ENCODE results near the gene BCKDHB. TPM values are rescaled to one million over a fixed set of nuclear protein-coding genes. Genes with fewer than 3 reads are reported as not detected.
"Not testable (repeated sequence)": the region's sequence is repeated elsewhere in the genome, so short reads cannot be mapped to it uniquely, and the experiment has no call there.

Gene BCKDHB
- total and polyA plus RNA-seq, 2 experiments from 2014 or later = 32.1 to 42.7 TPM

DNA sequence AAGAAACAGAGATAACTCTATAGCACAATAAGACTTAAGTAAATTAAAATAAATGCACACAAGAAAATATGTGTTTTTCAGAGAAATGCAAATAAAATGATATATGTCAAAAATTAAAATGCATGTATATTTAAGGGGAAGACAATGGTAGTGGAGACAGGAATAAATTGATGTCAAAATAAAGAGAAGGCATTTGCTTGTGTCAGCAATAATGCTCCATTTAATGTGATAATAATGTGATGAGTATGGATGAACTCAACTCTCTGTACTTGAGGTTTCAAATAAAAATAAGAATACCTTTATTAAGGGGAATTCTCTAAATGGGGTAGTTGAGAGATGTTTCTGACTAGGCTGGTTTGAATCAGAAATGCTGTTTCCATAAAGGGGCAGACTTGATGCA is 45.7 kb upstream of the BCKDHB start:
- Mint-ChIP-seq H3K4me1 (no peaks in the 10 kb centered on the region; the same call in 2 of the 3 replicates), H3K27ac (no peak overlapping the region), H3K27me3 (ENCODE audit: insufficient read depth, low read depth, poor library complexity) (peaks cover 2% of the 10 kb centered on the region), H3K9me3 (no peaks in the 10 kb centered on the region), H3K36me3 (ENCODE audit: low read depth) (no peaks in the 10 kb centered on the region), H3K4me3 (no peak overlapping the region)
- TF ChIP-seq ZNF114 (CRISPR knock-in tag; IDR thresholded peaks at IDR 0.05) (no peak), JUNB (IDR thresholded peaks at IDR 0.05; ENCODE audit: unreplicated experiment) (no peak), EZH2 (IDR thresholded peaks at IDR 0.05; ENCODE audit: low read depth, unreplicated experiment) (no peak)
- H3K79me2 ChIP-seq (replicated peaks; ENCODE audit: insufficient read depth) = no peaks in the 10 kb centered on the region
- H3F3A ChIP-seq (replicated peaks; ENCODE audit: low read depth) = no peaks in the 10 kb centered on the region
- H2AFZ ChIP-seq = no peak overlapping the region
- no peak for DNase-seq (ENCODE audit: low spot score)
- H4K20me1 ChIP-seq (replicated peaks; ENCODE audit: insufficient read depth) = no peaks in the 10 kb centered on the region
- no peak overlapping the region for H3K27ac ChIP-seq (ENCODE audit: low read depth)
- H3K27me3 ChIP-seq (ENCODE audit: insufficient read depth) = no peaks in the 10 kb centered on the region
- no peaks in the 10 kb centered on the region for H3K4me1 ChIP-seq (ENCODE audit: insufficient read depth)
- no peaks in the 10 kb centered on the region for H3K36me3 ChIP-seq (ENCODE audit: insufficient read depth)
- H3K4me3 ChIP-seq = no peak overlapping the region
- H3K9me2 ChIP-seq (ENCODE audit: insufficient read depth) = 0 out of 2 replicates have a peak, but pooled peaks cover under 1% of the 10 kb centered on the region
- no peak overlapping the region for H3K4me2 ChIP-seq
- ATAC-seq = no peak

DNA sequence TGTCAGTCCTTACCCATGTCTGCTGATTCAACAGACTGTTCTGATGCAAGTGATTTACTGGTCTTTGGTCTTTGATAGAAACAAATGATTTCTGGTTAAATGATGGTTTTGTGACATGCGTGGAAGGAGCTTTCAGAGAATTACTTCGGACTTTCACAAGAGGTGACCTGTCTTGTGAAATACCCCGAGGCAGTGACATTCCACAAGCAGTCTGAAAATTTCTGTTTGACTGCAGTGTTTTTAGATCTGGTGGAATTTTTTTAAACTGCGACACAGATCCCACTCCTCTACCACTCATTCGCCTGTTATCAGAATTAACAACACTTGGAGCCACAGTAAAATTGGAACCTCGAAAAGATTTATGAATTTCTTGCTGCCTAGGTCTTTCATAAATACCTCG is 38.3 kb upstream of the BCKDHB start:
- not testable (repeated sequence) for H3K4me3 Mint-ChIP-seq; H3K27ac Mint-ChIP-seq; ATAC-seq; H3K79me2 ChIP-seq (replicated peaks; ENCODE audit: insufficient read depth); H3K4me3 ChIP-seq; H3K4me1 ChIP-seq (ENCODE audit: insufficient read depth); H2AFZ ChIP-seq; H3F3A ChIP-seq (replicated peaks; ENCODE audit: low read depth); H3K9me2 ChIP-seq (ENCODE audit: insufficient read depth); H3K36me3 Mint-ChIP-seq (ENCODE audit: low read depth); H4K20me1 ChIP-seq (replicated peaks; ENCODE audit: insufficient read depth); H3K4me2 ChIP-seq; H3K27ac ChIP-seq (ENCODE audit: low read depth); H3K9me3 Mint-ChIP-seq; H3K27me3 ChIP-seq (ENCODE audit: insufficient read depth); H3K36me3 ChIP-seq (ENCODE audit: insufficient read depth); H3K4me1 Mint-ChIP-seq; DNase-seq (ENCODE audit: low spot score); H3K27me3 Mint-ChIP-seq (ENCODE audit: insufficient read depth, low read depth, poor library complexity)

DNA sequence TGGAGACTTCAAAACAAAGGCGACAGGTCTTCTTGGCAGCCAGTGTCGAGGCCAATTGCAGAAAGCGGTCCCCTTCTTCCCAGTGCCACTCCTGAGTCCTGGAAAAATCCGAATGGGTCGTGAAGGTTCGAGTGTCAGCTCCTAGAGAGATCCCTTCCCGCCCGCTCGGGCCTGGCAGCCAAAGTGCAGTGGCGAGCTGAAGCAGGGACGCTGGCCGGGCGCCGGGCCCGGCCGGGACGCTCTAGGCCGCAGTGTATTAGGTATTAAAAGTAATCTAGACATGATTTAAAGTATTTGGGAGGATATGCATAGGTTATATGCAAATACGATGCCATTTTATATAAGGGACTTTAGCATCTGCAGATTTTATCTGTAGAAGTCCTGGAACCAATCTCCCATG is 36.0 kb upstream of the BCKDHB start:
- not testable (repeated sequence) for H3K4me1 ChIP-seq (ENCODE audit: insufficient read depth); H3K4me2 ChIP-seq; H3K4me3 ChIP-seq; H3K36me3 Mint-ChIP-seq (ENCODE audit: low read depth); H3K27ac ChIP-seq (ENCODE audit: low read depth); DNase-seq (ENCODE audit: low spot score); H3F3A ChIP-seq (replicated peaks; ENCODE audit: low read depth); H3K4me1 Mint-ChIP-seq; H3K9me2 ChIP-seq (ENCODE audit: insufficient read depth); H3K27ac Mint-ChIP-seq; H3K36me3 ChIP-seq (ENCODE audit: insufficient read depth); H3K79me2 ChIP-seq (replicated peaks; ENCODE audit: insufficient read depth); H3K27me3 Mint-ChIP-seq (ENCODE audit: insufficient read depth, low read depth, poor library complexity); H3K4me3 Mint-ChIP-seq; ATAC-seq; H4K20me1 ChIP-seq (replicated peaks; ENCODE audit: insufficient read depth); H2AFZ ChIP-seq; H3K27me3 ChIP-seq (ENCODE audit: insufficient read depth); H3K9me3 Mint-ChIP-seq

DNA sequence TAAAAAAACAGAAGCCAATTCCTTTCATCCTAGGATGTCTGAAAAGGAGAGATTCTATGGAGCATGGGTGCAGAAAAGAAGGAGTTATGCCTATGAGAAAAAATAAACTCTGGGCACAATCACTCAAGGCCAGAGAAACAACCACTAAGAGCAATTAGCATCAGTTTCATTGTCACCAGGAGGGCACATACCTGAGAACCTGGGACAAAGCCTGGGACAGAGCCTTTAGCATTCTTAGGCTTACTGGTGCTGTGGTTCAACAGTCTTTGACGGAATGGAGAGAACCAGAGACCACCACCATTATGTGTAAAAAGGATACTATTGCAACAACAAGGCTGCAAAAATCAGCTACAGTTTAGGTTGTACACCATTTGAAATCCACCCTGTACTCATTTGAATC is 29.4 kb upstream of the BCKDHB start:
- Mint-ChIP-seq H3K36me3 (ENCODE audit: low read depth) (no peaks in the 10 kb centered on the region), H3K9me3 (no peaks in the 10 kb centered on the region), H3K4me3 (no peak overlapping the region), H3K27ac (no peak overlapping the region), H3K27me3 (ENCODE audit: insufficient read depth, low read depth, poor library complexity) (no peaks in the 10 kb centered on the region), H3K4me1 (peaks cover 12% of the 10 kb centered on the region)
- H3K79me2 ChIP-seq (replicated peaks; ENCODE audit: insufficient read depth) = no peaks in the 10 kb centered on the region
- H3K4me3 ChIP-seq = no peak overlapping the region
- H3K27me3 ChIP-seq (ENCODE audit: insufficient read depth) = no peaks in the 10 kb centered on the region
- no peaks in the 10 kb centered on the region for H4K20me1 ChIP-seq (replicated peaks; ENCODE audit: insufficient read depth)
- H2AFZ ChIP-seq = no peak overlapping the region
- peaks cover 5% of the 10 kb centered on the region; the same call in 1 of the 2 replicates for H3K9me2 ChIP-seq (ENCODE audit: insufficient read depth)
- H3K4me1 ChIP-seq (ENCODE audit: insufficient read depth) = no peaks in the 10 kb centered on the region
- peak; percentile 49 for DNase-seq (ENCODE audit: low spot score)
- no peaks in the 10 kb centered on the region for H3K36me3 ChIP-seq (ENCODE audit: insufficient read depth)
- peak overlapping the region; percentile 7; the same call in 1 of the 2 replicates for H3K4me2 ChIP-seq
- no peaks in the 10 kb centered on the region for H3F3A ChIP-seq (replicated peaks; ENCODE audit: low read depth)
- ATAC-seq = peak; percentile 83
- no peak overlapping the region for H3K27ac ChIP-seq (ENCODE audit: low read depth)
- TF ChIP-seq, protein P1, sequence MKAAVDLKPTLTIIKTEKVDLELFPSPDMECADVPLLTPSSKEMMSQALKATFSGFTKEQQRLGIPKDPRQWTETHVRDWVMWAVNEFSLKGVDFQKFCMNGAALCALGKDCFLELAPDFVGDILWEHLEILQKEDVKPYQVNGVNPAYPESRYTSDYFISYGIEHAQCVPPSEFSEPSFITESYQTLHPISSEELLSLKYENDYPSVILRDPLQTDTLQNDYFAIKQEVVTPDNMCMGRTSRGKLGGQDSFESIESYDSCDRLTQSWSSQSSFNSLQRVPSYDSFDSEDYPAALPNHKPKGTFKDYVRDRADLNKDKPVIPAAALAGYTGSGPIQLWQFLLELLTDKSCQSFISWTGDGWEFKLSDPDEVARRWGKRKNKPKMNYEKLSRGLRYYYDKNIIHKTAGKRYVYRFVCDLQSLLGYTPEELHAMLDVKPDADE (IDR thresholded peaks at IDR 0.05) = no peak
- TF ChIP-seq POLR2AphosphoS5 (IDR thresholded peaks at IDR 0.05; ENCODE audit: low read depth) (no peak), ZNF331 (CRISPR knock-in tag; IDR thresholded peaks at IDR 0.05; ENCODE audit: low read depth) (no peak)
- TF ChIP-seq, protein P2, sequence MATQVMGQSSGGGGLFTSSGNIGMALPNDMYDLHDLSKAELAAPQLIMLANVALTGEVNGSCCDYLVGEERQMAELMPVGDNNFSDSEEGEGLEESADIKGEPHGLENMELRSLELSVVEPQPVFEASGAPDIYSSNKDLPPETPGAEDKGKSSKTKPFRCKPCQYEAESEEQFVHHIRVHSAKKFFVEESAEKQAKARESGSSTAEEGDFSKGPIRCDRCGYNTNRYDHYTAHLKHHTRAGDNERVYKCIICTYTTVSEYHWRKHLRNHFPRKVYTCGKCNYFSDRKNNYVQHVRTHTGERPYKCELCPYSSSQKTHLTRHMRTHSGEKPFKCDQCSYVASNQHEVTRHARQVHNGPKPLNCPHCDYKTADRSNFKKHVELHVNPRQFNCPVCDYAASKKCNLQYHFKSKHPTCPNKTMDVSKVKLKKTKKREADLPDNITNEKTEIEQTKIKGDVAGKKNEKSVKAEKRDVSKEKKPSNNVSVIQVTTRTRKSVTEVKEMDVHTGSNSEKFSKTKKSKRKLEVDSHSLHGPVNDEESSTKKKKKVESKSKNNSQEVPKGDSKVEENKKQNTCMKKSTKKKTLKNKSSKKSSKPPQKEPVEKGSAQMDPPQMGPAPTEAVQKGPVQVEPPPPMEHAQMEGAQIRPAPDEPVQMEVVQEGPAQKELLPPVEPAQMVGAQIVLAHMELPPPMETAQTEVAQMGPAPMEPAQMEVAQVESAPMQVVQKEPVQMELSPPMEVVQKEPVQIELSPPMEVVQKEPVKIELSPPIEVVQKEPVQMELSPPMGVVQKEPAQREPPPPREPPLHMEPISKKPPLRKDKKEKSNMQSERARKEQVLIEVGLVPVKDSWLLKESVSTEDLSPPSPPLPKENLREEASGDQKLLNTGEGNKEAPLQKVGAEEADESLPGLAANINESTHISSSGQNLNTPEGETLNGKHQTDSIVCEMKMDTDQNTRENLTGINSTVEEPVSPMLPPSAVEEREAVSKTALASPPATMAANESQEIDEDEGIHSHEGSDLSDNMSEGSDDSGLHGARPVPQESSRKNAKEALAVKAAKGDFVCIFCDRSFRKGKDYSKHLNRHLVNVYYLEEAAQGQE (IDR thresholded peaks at IDR 0.05; ENCODE audit: unreplicated experiment) = no peak
- TF ChIP-seq, protein P3, sequence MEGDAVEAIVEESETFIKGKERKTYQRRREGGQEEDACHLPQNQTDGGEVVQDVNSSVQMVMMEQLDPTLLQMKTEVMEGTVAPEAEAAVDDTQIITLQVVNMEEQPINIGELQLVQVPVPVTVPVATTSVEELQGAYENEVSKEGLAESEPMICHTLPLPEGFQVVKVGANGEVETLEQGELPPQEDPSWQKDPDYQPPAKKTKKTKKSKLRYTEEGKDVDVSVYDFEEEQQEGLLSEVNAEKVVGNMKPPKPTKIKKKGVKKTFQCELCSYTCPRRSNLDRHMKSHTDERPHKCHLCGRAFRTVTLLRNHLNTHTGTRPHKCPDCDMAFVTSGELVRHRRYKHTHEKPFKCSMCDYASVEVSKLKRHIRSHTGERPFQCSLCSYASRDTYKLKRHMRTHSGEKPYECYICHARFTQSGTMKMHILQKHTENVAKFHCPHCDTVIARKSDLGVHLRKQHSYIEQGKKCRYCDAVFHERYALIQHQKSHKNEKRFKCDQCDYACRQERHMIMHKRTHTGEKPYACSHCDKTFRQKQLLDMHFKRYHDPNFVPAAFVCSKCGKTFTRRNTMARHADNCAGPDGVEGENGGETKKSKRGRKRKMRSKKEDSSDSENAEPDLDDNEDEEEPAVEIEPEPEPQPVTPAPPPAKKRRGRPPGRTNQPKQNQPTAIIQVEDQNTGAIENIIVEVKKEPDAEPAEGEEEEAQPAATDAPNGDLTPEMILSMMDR (conservative IDR thresholded peaks at IDR 0.05; ENCODE audit: low read depth in 2 of 2) = no peak
